CD14-positive monocyte (primary cell): Measurements from ENCODE around the gene UBXN7. TPM values are rescaled to one million over a fixed set of nuclear protein-coding genes. Genes with fewer than 3 reads are reported as not detected.

Experiments used
- DNase-seq, 3 donors: peaks; one replicate each; pipeline ENCODE4 v3.0.0-alpha.2; 2011 to 2022
- H2AFZ ChIP-seq: 2 replicates; pipeline ENCODE4 v1.6.0; 2012; ENCODE audit warnings: mild to moderate bottlenecking, low read depth, low read length, inconsistent platforms; ENCODE audit not compliant: insufficient read depth, poor library complexity, severe bottlenecking
- H3K27ac ChIP-seq, 2 donors: 1 replicate in 1 of 2; 2 replicates in 1 of 2; pipeline ENCODE4 v1.5.1; 2012 to 2013; ENCODE audit warnings: low read length in 2 of 2, control low read depth in 1 of 2, inconsistent platforms in 1 of 2, low read depth in 1 of 2, mild to moderate bottlenecking in 1 of 2
- H3K27me3 ChIP-seq, 2 donors: one replicate each; pipeline versions ENCODE4 v1.6.0 to v1.6.1; 2011 to 2013; ENCODE audit warnings: low read length in 2 of 2; ENCODE audit not compliant: control insufficient read depth in 2 of 2, insufficient read depth in 2 of 2
- H3K36me3 ChIP-seq, 2 donors: replicated peaks in 1 of 2; 1 replicate in 1 of 2; 2 replicates in 1 of 2; pipeline versions ENCODE4 v1.5.1 to v1.6.1; 2012 to 2013; ENCODE audit warnings: low read length in 2 of 2, control low read depth in 1 of 2, inconsistent platforms in 1 of 2, mild to moderate bottlenecking in 1 of 2; ENCODE audit not compliant: insufficient read depth in 2 of 2, control insufficient read depth in 1 of 2
- H3K4me1 ChIP-seq, 2 donors: 1 replicate in 1 of 2; 2 replicates in 1 of 2; pipeline versions ENCODE4 v1.5.1 to v1.6.1; 2012 to 2013; ENCODE audit warnings: low read length in 2 of 2, control low read depth in 1 of 2, inconsistent platforms in 1 of 2, mild to moderate bottlenecking in 1 of 2, moderate library complexity in 1 of 2; ENCODE audit not compliant: insufficient read depth in 2 of 2, control insufficient read depth in 1 of 2
- H3K4me2 ChIP-seq: replicated peaks from 2 replicates; pipeline ENCODE3; 2012; ENCODE audit warnings: low read length, moderate library complexity, mild to moderate bottlenecking; ENCODE audit not compliant: poor library complexity, severe bottlenecking; ENCODE audit errors: extremely low read depth
- H3K4me3 ChIP-seq, 3 experiments: fragments of 200-600 bp in 1 of 3; sonication (generic) in 1 of 3; replicated peaks in 1 of 3; 1 replicate in 2 of 3; 2 replicates in 1 of 3; pipeline ENCODE4 v1.5.1; 2011 to 2013; ENCODE audit warnings: low read length in 3 of 3, mild to moderate bottlenecking in 3 of 3, control low read depth in 2 of 3, low read depth in 2 of 3, inconsistent platforms in 1 of 3, moderate library complexity in 1 of 3
- H3K79me2 ChIP-seq: 2 replicates; pipeline ENCODE4 v1.6.0; 2012; ENCODE audit warnings: mild to moderate bottlenecking, control low read depth, inconsistent platforms, low read length, moderate library complexity; ENCODE audit not compliant: insufficient read depth
- H3K9ac ChIP-seq: 2 replicates; pipeline ENCODE4 v1.6.0; 2017; ENCODE audit warnings: low read length, mild to moderate bottlenecking; ENCODE audit not compliant: insufficient read depth, poor library complexity, severe bottlenecking
- H3K9me3 ChIP-seq, 2 donors: replicated peaks in 1 of 2; 1 replicate in 1 of 2; 2 replicates in 1 of 2; pipeline versions ENCODE4 v1.5.1 to v1.6.1; 2012 to 2013; ENCODE audit warnings: low read length in 2 of 2, control low read depth in 1 of 2; ENCODE audit not compliant: control insufficient read depth in 1 of 2, insufficient read depth in 1 of 2
- H4K20me1 ChIP-seq: 2 replicates; pipeline ENCODE4 v1.6.0; 2012; ENCODE audit warnings: mild to moderate bottlenecking, low read length, control low read depth, moderate library complexity; ENCODE audit not compliant: insufficient read depth
- H3K27ac Mint-ChIP-seq, 7 donors: one replicate each; pipeline ENCODE4 v1.8.0; 2020; ENCODE audit warnings: mild to moderate bottlenecking in 7 of 7, mixed read lengths in 7 of 7, moderate library complexity in 6 of 7, inconsistent platforms in 2 of 7
- H3K27me3 Mint-ChIP-seq, 3 donors: one replicate each; pipeline ENCODE4 v1.8.0; 2021 to 2022; ENCODE audit warnings: low read depth in 3 of 3, mild to moderate bottlenecking in 3 of 3, mixed read lengths in 3 of 3, moderate library complexity in 3 of 3, inconsistent platforms in 1 of 3
- H3K36me3 Mint-ChIP-seq, 2 donors: one replicate each; pipeline ENCODE4 v1.8.0; 2020; ENCODE audit warnings: mixed read lengths in 2 of 2, inconsistent platforms in 1 of 2, mild to moderate bottlenecking in 1 of 2
- H3K4me1 Mint-ChIP-seq: one replicate; pipeline ENCODE4 v1.8.0; 2020; ENCODE audit warnings: mild to moderate bottlenecking, mixed read lengths
- H3K4me3 Mint-ChIP-seq, 2 donors: one replicate each; pipeline ENCODE4 v1.8.0; 2020; ENCODE audit warnings: mild to moderate bottlenecking in 2 of 2, mixed read lengths in 2 of 2, moderate library complexity in 1 of 2
- H3K9me3 Mint-ChIP-seq, 7 donors: one replicate each; pipeline ENCODE4 v1.8.0; 2020 to 2022; ENCODE audit warnings: mixed read lengths in 7 of 7, mild to moderate bottlenecking in 6 of 7, moderate library complexity in 6 of 7, inconsistent platforms in 2 of 7
- CTCF ChIP-seq: fragments of 200-600 bp; IDR thresholded peaks from one replicate; pipeline ENCODE4 v1.8.0; 2022; ENCODE audit warnings: antibody characterized with exemption, mild to moderate bottlenecking
- WGBS: methylation state at CpG from one replicate; pipeline ENCODE4 v1.1.5; 2013; ENCODE audit warnings: missing lambda C conversion rate; ENCODE audit not compliant: insufficient coverage; 5-methylcytosine and 5-hydroxymethylcytosine counted together
- intact Hi-C, 2 donors: fragments of 100-400 bp; cut with micrococcal nuclease; formaldehyde crosslinking; loops; one replicate each; pipeline versions ENCODE4 v1.15.0 to v1.15.1; 2023
- polyA plus RNA-seq, 3 donors: library from polyadenylated mRNA; depleted of rRNA in 1 of 3; unstranded in 2 of 3; stranded (reverse) in 1 of 3; fragments of 300-500 nt in 2 of 3; fragments of >200 nt in 1 of 3; fragmentation: Illumina TruSeq in 2 of 3; gene quantifications; 1 replicate in 2 of 3; 2 replicates in 1 of 3; pipeline ENCODE4 v1.2.3, GENCODE V29; 2012 to 2021

The UBXN7 gene
- polyA plus RNA-seq, 3 donors = 10.5 to 15.8 (median 13.6) TPM

- intact Hi-C loops = no loop called here
- H3K27ac Mint-ChIP-seq = no peak overlapping the region
- H3K9me3 ChIP-seq = no peaks in the 10 kb centered on the region
- no peaks in the 10 kb centered on the region for H3K4me1 Mint-ChIP-seq
- TF ChIP-seq CTCF = no peak
- no peak overlapping the region for H3K27ac ChIP-seq
- H3K79me2 ChIP-seq = no peaks in the 10 kb centered on the region
- no peak overlapping the region for H3K4me2 ChIP-seq
- H3K4me3 Mint-ChIP-seq = no peak overlapping the region
- peaks cover 30 to 67% of the 10 kb centered on the region in 2 donors for H3K36me3 ChIP-seq
- H3K27me3 ChIP-seq = no peaks in the 10 kb centered on the region
- peaks cover 58 to 59% of the 10 kb centered on the region in 2 donors for H3K36me3 Mint-ChIP-seq
- H3K4me1 ChIP-seq = no peaks in the 10 kb centered on the region
- H2AFZ ChIP-seq = no peak overlapping the region
- no CpG with 5 or more reads among the region's 6 CpGs for WGBS
- no peak overlapping the region for H3K4me3 ChIP-seq
- no peaks in the 10 kb centered on the region for H3K9me3 Mint-ChIP-seq
- H4K20me1 ChIP-seq = no peaks in the 10 kb centered on the region
- no peak for DNase-seq
- H3K9ac ChIP-seq = no peak overlapping the region
- H3K27me3 Mint-ChIP-seq = no peaks in the 10 kb centered on the region
Observed at GRCh38 chr3:196351541-196351940, 80.7 kb downstream of the UBXN7 start.

GRCh38 chr3:196350067-196350466 is 82.2 kb downstream of the UBXN7 start:
- Histone ChIP-seq H3K27ac (no peak overlapping the region), H3K9ac (no peak overlapping the region), H3K9me3 (no peaks in the 10 kb centered on the region), H3K4me1 (peaks cover 9 to 10% of the 10 kb centered on the region in 2 donors), H3K27me3 (no peaks in the 10 kb centered on the region), H4K20me1 (no peaks in the 10 kb centered on the region), H2AFZ (no peak overlapping the region), H3K4me3 (no peak overlapping the region), H3K36me3 (peaks cover 16 to 52% of the 10 kb centered on the region in 2 donors), H3K4me2 (no peak overlapping the region), H3K79me2 (no peaks in the 10 kb centered on the region)
- Mint-ChIP-seq H3K4me1 (peaks cover 10% of the 10 kb centered on the region), H3K36me3 (peaks cover 48 to 50% of the 10 kb centered on the region in 2 donors), H3K9me3 (no peaks in the 10 kb centered on the region), H3K27me3 (no peaks in the 10 kb centered on the region), H3K4me3 (no peak overlapping the region), H3K27ac (no peak overlapping the region)
- DNase-seq = no peak
- intact Hi-C loops = no loop called here
- TF ChIP-seq CTCF = no peak
